Smooth muscle cell (in vitro differentiated cells): ENCODE data around the gene CENPC. TPM values are rescaled to one million over a fixed set of nuclear protein-coding genes. Genes with fewer than 3 reads are reported as not detected.
A peak's percentile ranks its signal among the peaks of the same experiment; 100 is the strongest.
"Not testable (repeated sequence)": the region's sequence is repeated elsewhere in the genome, so short reads cannot be mapped to it uniquely, and the experiment has no call there.

Source experiments
- DNase-seq: peaks from one replicate; lab custom pipeline; 2025; ENCODE audit not compliant: unreplicated experiment; lab: John Stamatoyannopoulos, UW
- H2AFZ ChIP-seq: fragments of 200-600 bp; sonication (generic); 2 replicates; pipeline ENCODE4 v1.6.0; 2016; ENCODE audit warnings: antibody characterized with exemption, low read depth, mild to moderate bottlenecking
- H3F3A ChIP-seq: fragments of 200-600 bp; sonication (generic); 2 replicates; pipeline ENCODE4 v1.6.0; 2017; ENCODE audit warnings: antibody characterized with exemption, low read depth
- H3K27ac ChIP-seq: fragments of 200-600 bp; sonication (generic); 2 replicates; pipeline ENCODE4 v1.5.1; 2016; ENCODE audit warnings: low read depth, mild to moderate bottlenecking
- H3K27me3 ChIP-seq: fragments of 200-600 bp; sonication (generic); 2 replicates; pipeline ENCODE4 v1.6.1; 2016; ENCODE audit warnings: low read depth, mild to moderate bottlenecking
- H3K36me3 ChIP-seq: fragments of 200-600 bp; sonication (generic); 2 replicates; pipeline ENCODE4 v1.5.1; 2016; ENCODE audit warnings: low read depth
- H3K4me1 ChIP-seq: fragments of 200-600 bp; sonication (generic); 2 replicates; pipeline ENCODE4 v1.5.1; 2016; ENCODE audit warnings: low read depth
- H3K4me2 ChIP-seq: fragments of 200-600 bp; sonication (generic); 2 replicates; pipeline ENCODE4 v1.6.0; 2016; ENCODE audit warnings: mild to moderate bottlenecking
- H3K4me3 ChIP-seq: fragments of 200-600 bp; sonication (generic); 2 replicates; pipeline ENCODE4 v1.5.1; 2016; ENCODE audit warnings: mild to moderate bottlenecking
- H3K79me2 ChIP-seq: fragments of 200-600 bp; sonication (generic); 2 replicates; pipeline ENCODE4 v1.6.0; 2016; ENCODE audit warnings: low read depth, mild to moderate bottlenecking
- H3K9ac ChIP-seq: fragments of 200-600 bp; sonication (generic); 2 replicates; pipeline ENCODE4 v1.6.0; 2016; ENCODE audit warnings: low read depth
- H3K9me3 ChIP-seq: fragments of 200-600 bp; sonication (generic); replicated peaks from 2 replicates; pipeline ENCODE4 v1.5.1; 2016; ENCODE audit warnings: low read depth
- H4K20me1 ChIP-seq: fragments of 200-600 bp; sonication (generic); 2 replicates; pipeline ENCODE4 v1.6.0; 2016; ENCODE audit warnings: low read depth
- CTCF ChIP-seq: fragments of 200-600 bp; sonication (generic); IDR thresholded peaks from 2 replicates; pipeline ENCODE4 v1.5.1; 2017; ENCODE audit warnings: borderline replicate concordance, mild to moderate bottlenecking, antibody characterized with exemption; ENCODE audit not compliant: insufficient read depth, poor library complexity, severe bottlenecking
- WGBS: methylation state at CpG from one replicate; pipeline ENCODE4 v1.1.7; 2016; ENCODE audit warnings: low lambda C conversion rate; 5-methylcytosine and 5-hydroxymethylcytosine counted together
- polyA plus RNA-seq: library from polyadenylated mRNA; unstranded; fragments of >200 nt; fragmentation: Nextera tagmentation; extraction: Ambion mirVana; gene quantifications from 2 replicates; pipeline ENCODE4 v1.2.1, GENCODE V29; 2016
- total RNA-seq: library from RNA; depleted of rRNA; stranded (reverse); fragments of >200 nt; gene quantifications from 2 replicates; pipeline ENCODE4 v1.2.3, GENCODE V29; 2014

CENPC gene
- total and polyA plus RNA-seq, 2 experiments from 2014 or later, result 11.2 to 22.3 TPM

- H2AFZ ChIP-seq, result no peak overlapping the region
- H3K9ac ChIP-seq, result no peak overlapping the region
- no peak for DNase-seq
- no peak for TF ChIP-seq CTCF
- no peaks in the 10 kb centered on the region for H4K20me1 ChIP-seq
- H3K36me3 ChIP-seq, result peaks cover 22% of the 10 kb centered on the region
- H3F3A ChIP-seq, result peaks cover 4% of the 10 kb centered on the region
- no peak overlapping the region for H3K4me2 ChIP-seq
- no peaks in the 10 kb centered on the region for H3K4me1 ChIP-seq
- 96% methylated on average over 3 of the region's 3 CpGs for WGBS
- no peaks in the 10 kb centered on the region for H3K9me3 ChIP-seq
- H3K4me3 ChIP-seq, result no peak overlapping the region
- no peaks in the 10 kb centered on the region for H3K27me3 ChIP-seq
- H3K79me2 ChIP-seq, result no peaks in the 10 kb centered on the region
- H3K27ac ChIP-seq, result no peak overlapping the region
Observed at GRCh38 chr4:67533112-67533511, 12.2 kb downstream of the CENPC start.

GRCh38 chr4:67532397-67532796 is 12.9 kb downstream of the CENPC start:
- H3K9me3 ChIP-seq, H3K79me2 ChIP-seq, H3K9ac ChIP-seq, H4K20me1 ChIP-seq, H3K27ac ChIP-seq, H3K4me1 ChIP-seq, H2AFZ ChIP-seq, DNase-seq, H3F3A ChIP-seq, H3K27me3 ChIP-seq, H3K4me2 ChIP-seq, H3K4me3 ChIP-seq: not testable (repeated sequence)
- H3K36me3 ChIP-seq, result peaks cover 22% of the 10 kb centered on the region
- 99% methylated on average over 4 of the region's 4 CpGs for WGBS

GRCh38 chr4:67531379-67531962 is 13.8 kb downstream of the CENPC start:
- 92% methylated on average over 4 of the region's 4 CpGs for WGBS
- Histone ChIP-seq H4K20me1 (no peaks in the 10 kb centered on the region), H3K79me2 (peaks cover 12% of the 10 kb centered on the region), H3K4me1 (no peaks in the 10 kb centered on the region), H3K36me3 (peaks cover 22% of the 10 kb centered on the region), H3K4me2 (no peak overlapping the region), H3K9me3 (no peaks in the 10 kb centered on the region), H3K4me3 (no peak overlapping the region), H3F3A (peaks cover 4% of the 10 kb centered on the region), H2AFZ (no peak overlapping the region), H3K27ac (no peak overlapping the region), H3K27me3 (no peaks in the 10 kb centered on the region), H3K9ac (no peak overlapping the region)
- TF ChIP-seq CTCF, result no peak
- no peak for DNase-seq

GRCh38 chr4:67524140-67524539 is 21.2 kb downstream of the CENPC start:
- not testable (repeated sequence) for H3K9ac ChIP-seq, H3K4me3 ChIP-seq, H3K27me3 ChIP-seq, H3K9me3 ChIP-seq, H3K4me1 ChIP-seq, H3F3A ChIP-seq, H3K36me3 ChIP-seq, DNase-seq, H3K4me2 ChIP-seq, H4K20me1 ChIP-seq, H2AFZ ChIP-seq
- H3K79me2 ChIP-seq, result peaks cover 45% of the 10 kb centered on the region
- H3K27ac ChIP-seq, result peak overlapping the region; percentile 79
- 85% methylated on average over 3 of the region's 3 CpGs for WGBS
